ENCODE data around the gene CPXM2. TPM values are rescaled to one million over a fixed set of nuclear protein-coding genes. Genes with fewer than 3 reads are reported as not detected.

CPXM2 gene
- total RNA-seq, 2 experiments from 2014 or later, result not detected

- H3K27ac Mint-ChIP-seq, result no peak overlapping the region
- POLR2A ChIA-PET, result no interaction called here
- intact Hi-C loops (cut with micrococcal nuclease), result no loop called here
- DNase-seq, result no peak
- H3K4me3 Mint-ChIP-seq, result no peak overlapping the region
- H3K9me3 Mint-ChIP-seq, result peaks cover 8% of the 10 kb centered on the region
- peaks cover 3% of the 10 kb centered on the region for H3K27me3 Mint-ChIP-seq
- CTCF ChIA-PET, result no interaction called here
- H3K4me1 Mint-ChIP-seq (ENCODE audit: low read depth), result no peaks in the 10 kb centered on the region
- H3K36me3 Mint-ChIP-seq, result no peaks in the 10 kb centered on the region
These were observed 70.5 kb downstream of the CPXM2 start for GRCh38 chr10:123821136-123821535.

GRCh38 chr10:123809632-123810031, 82.0 kb downstream of the CPXM2 start:
- H3K36me3 Mint-ChIP-seq, result no peaks in the 10 kb centered on the region
- H3K9me3 Mint-ChIP-seq, result no peaks in the 10 kb centered on the region
- peaks cover 14% of the 10 kb centered on the region for H3K27me3 Mint-ChIP-seq
- no peak for DNase-seq
- no peak overlapping the region for H3K27ac Mint-ChIP-seq
- CTCF ChIA-PET, result no interaction called here
- H3K4me1 Mint-ChIP-seq (ENCODE audit: low read depth), result no peaks in the 10 kb centered on the region
- H3K4me3 Mint-ChIP-seq, result no peak overlapping the region
- POLR2A ChIA-PET, result no interaction called here
- intact Hi-C loops (cut with micrococcal nuclease), result no loop called here

GRCh38 chr10:123808906-123809305, 82.7 kb downstream of the CPXM2 start:
- no peaks in the 10 kb centered on the region for H3K36me3 Mint-ChIP-seq
- no peak for DNase-seq
- H3K27ac Mint-ChIP-seq, result no peak overlapping the region
- peaks cover 14% of the 10 kb centered on the region for H3K27me3 Mint-ChIP-seq
- no peaks in the 10 kb centered on the region for H3K4me1 Mint-ChIP-seq (ENCODE audit: low read depth)
- CTCF ChIA-PET, result no interaction called here
- intact Hi-C loops (cut with micrococcal nuclease), result no loop called here
- no peaks in the 10 kb centered on the region for H3K9me3 Mint-ChIP-seq
- POLR2A ChIA-PET, result no interaction called here
- H3K4me3 Mint-ChIP-seq, result no peak overlapping the region

- intact Hi-C loops (cut with micrococcal nuclease), result no loop called here
- H3K36me3 Mint-ChIP-seq, result no peaks in the 10 kb centered on the region
- CTCF ChIA-PET, result no interaction called here
- no peaks in the 10 kb centered on the region for H3K4me1 Mint-ChIP-seq (ENCODE audit: low read depth)
- DNase-seq, result no peak
- no peak overlapping the region for H3K4me3 Mint-ChIP-seq
- H3K9me3 Mint-ChIP-seq, result no peaks in the 10 kb centered on the region
- POLR2A ChIA-PET, result no interaction called here
- H3K27ac Mint-ChIP-seq, result no peak overlapping the region
- H3K27me3 Mint-ChIP-seq, result peaks cover 14% of the 10 kb centered on the region
These were observed 83.3 kb downstream of the CPXM2 start for GRCh38 chr10:123808286-123808685.

GRCh38 chr10:123807444-123808035, 84.1 kb downstream of the CPXM2 start:
- intact Hi-C loops (cut with micrococcal nuclease), result no loop called here
- no peaks in the 10 kb centered on the region for H3K9me3 Mint-ChIP-seq
- ChIA-PET POLR2A (no interaction called here), CTCF (no interaction called here)
- H3K4me1 Mint-ChIP-seq (ENCODE audit: low read depth), result no peaks in the 10 kb centered on the region
- no peaks in the 10 kb centered on the region for H3K36me3 Mint-ChIP-seq
- peaks cover 14% of the 10 kb centered on the region for H3K27me3 Mint-ChIP-seq
- no peak overlapping the region for H3K4me3 Mint-ChIP-seq
- no peak overlapping the region for H3K27ac Mint-ChIP-seq
- no peak for DNase-seq

GRCh38 chr10:123804716-123805115, 86.9 kb downstream of the CPXM2 start:
- H3K9me3 Mint-ChIP-seq, result no peaks in the 10 kb centered on the region
- POLR2A ChIA-PET, result no interaction called here
- H3K27ac Mint-ChIP-seq, result no peak overlapping the region
- no peak overlapping the region for H3K4me3 Mint-ChIP-seq
- peaks cover 17% of the 10 kb centered on the region for H3K27me3 Mint-ChIP-seq
- DNase-seq, result no peak
- H3K4me1 Mint-ChIP-seq (ENCODE audit: low read depth), result no peaks in the 10 kb centered on the region
- no peaks in the 10 kb centered on the region for H3K36me3 Mint-ChIP-seq
- intact Hi-C loops (cut with micrococcal nuclease), result no loop called here
- CTCF ChIA-PET, result no interaction called here

GRCh38 chr10:123800821-123801220, 90.8 kb downstream of the CPXM2 start:
- Mint-ChIP-seq H3K4me1 (ENCODE audit: low read depth) (no peaks in the 10 kb centered on the region), H3K27ac (no peak overlapping the region), H3K4me3 (no peak overlapping the region), H3K27me3 (peaks cover 3% of the 10 kb centered on the region), H3K9me3 (no peaks in the 10 kb centered on the region), H3K36me3 (no peaks in the 10 kb centered on the region)
- ChIA-PET CTCF (no interaction called here), POLR2A (no interaction called here)
- DNase-seq, result no peak
- intact Hi-C loops (cut with micrococcal nuclease), result no loop called here

GRCh38 chr10:123800289-123800688, 91.3 kb downstream of the CPXM2 start:
- no peaks in the 10 kb centered on the region for H3K4me1 Mint-ChIP-seq (ENCODE audit: low read depth)
- CTCF ChIA-PET, result no interaction called here
- H3K36me3 Mint-ChIP-seq, result no peaks in the 10 kb centered on the region
- no peaks in the 10 kb centered on the region for H3K9me3 Mint-ChIP-seq
- intact Hi-C loops (cut with micrococcal nuclease), result no loop called here
- DNase-seq, result no peak
- POLR2A ChIA-PET, result no interaction called here
- H3K4me3 Mint-ChIP-seq, result no peak overlapping the region
- H3K27ac Mint-ChIP-seq, result no peak overlapping the region
- peaks cover 3% of the 10 kb centered on the region for H3K27me3 Mint-ChIP-seq

GRCh38 chr10:123798856-123799255, 92.8 kb downstream of the CPXM2 start:
- Mint-ChIP-seq H3K9me3 (no peaks in the 10 kb centered on the region), H3K4me3 (no peak overlapping the region), H3K4me1 (ENCODE audit: low read depth) (no peaks in the 10 kb centered on the region), H3K36me3 (no peaks in the 10 kb centered on the region), H3K27ac (no peak overlapping the region), H3K27me3 (peaks cover 3% of the 10 kb centered on the region)
- DNase-seq, result no peak
- ChIA-PET POLR2A (no interaction called here), CTCF (no interaction called here)
- intact Hi-C loops (cut with micrococcal nuclease), result no loop called here

- ChIA-PET CTCF (no interaction called here), POLR2A (no interaction called here)
- H3K4me3 Mint-ChIP-seq, result no peak overlapping the region
These were observed 93.8 kb downstream of the CPXM2 start for GRCh38 chr10:123797813-123798212.

GRCh38 chr10:123796736-123797135, 94.9 kb downstream of the CPXM2 start:
- intact Hi-C loops (cut with micrococcal nuclease), result no loop called here
- peaks cover 1% of the 10 kb centered on the region for H3K27me3 Mint-ChIP-seq
- H3K36me3 Mint-ChIP-seq, result no peaks in the 10 kb centered on the region
- CTCF ChIA-PET, result no interaction called here
- no peak for DNase-seq
- no peaks in the 10 kb centered on the region for H3K9me3 Mint-ChIP-seq
- H3K4me1 Mint-ChIP-seq (ENCODE audit: low read depth), result no peaks in the 10 kb centered on the region
- no peak overlapping the region for H3K27ac Mint-ChIP-seq
- POLR2A ChIA-PET, result no interaction called here
- H3K4me3 Mint-ChIP-seq, result no peak overlapping the region

More at GRCh38 chr10:123797813-123798212, 93.8 kb downstream of the CPXM2 start:
- Mint-ChIP-seq H3K36me3 (no peaks in the 10 kb centered on the region), H3K27ac (no peak overlapping the region), H3K27me3 (peaks cover 3% of the 10 kb centered on the region), H3K9me3 (no peaks in the 10 kb centered on the region), H3K4me1 (ENCODE audit: low read depth) (no peaks in the 10 kb centered on the region)
- intact Hi-C loops (cut with micrococcal nuclease), result no loop called here
- DNase-seq, result no peak

GRCh38 chr10:123795846-123796590, 95.6 kb downstream of the CPXM2 start:
- no peak for DNase-seq
- ChIA-PET POLR2A (no interaction called here), CTCF (no interaction called here)
- H3K9me3 Mint-ChIP-seq, result no peaks in the 10 kb centered on the region
- no peaks in the 10 kb centered on the region for H3K4me1 Mint-ChIP-seq (ENCODE audit: low read depth)
- no peaks in the 10 kb centered on the region for H3K27me3 Mint-ChIP-seq
- no peaks in the 10 kb centered on the region for H3K36me3 Mint-ChIP-seq
- H3K4me3 Mint-ChIP-seq, result no peak overlapping the region
- no peak overlapping the region for H3K27ac Mint-ChIP-seq
- intact Hi-C loops (cut with micrococcal nuclease), result no loop called here

- H3K9me3 Mint-ChIP-seq, result no peaks in the 10 kb centered on the region
- no peak overlapping the region for H3K27ac Mint-ChIP-seq
- CTCF ChIA-PET, result no interaction called here
- H3K4me1 Mint-ChIP-seq (ENCODE audit: low read depth), result no peaks in the 10 kb centered on the region
- intact Hi-C loops (cut with micrococcal nuclease), result no loop called here
- POLR2A ChIA-PET, result no interaction called here
- no peak overlapping the region for H3K4me3 Mint-ChIP-seq
- DNase-seq, result no peak
- H3K27me3 Mint-ChIP-seq, result peaks cover 3% of the 10 kb centered on the region
- H3K36me3 Mint-ChIP-seq, result no peaks in the 10 kb centered on the region
These were observed 96.3 kb downstream of the CPXM2 start for GRCh38 chr10:123795196-123795780.

Data from activated CD4-positive, alpha-beta memory T cell treated with anti-CD3 and anti-CD28 coated beads for 36 hours (primary cell).